ENCODE data around the gene SCGB2B2.
"Not testable (repeated sequence)": the region's sequence is repeated elsewhere in the genome, so short reads cannot be mapped to it uniquely, and the experiment has no call there.

The SCGB2B2 gene

DNA sequence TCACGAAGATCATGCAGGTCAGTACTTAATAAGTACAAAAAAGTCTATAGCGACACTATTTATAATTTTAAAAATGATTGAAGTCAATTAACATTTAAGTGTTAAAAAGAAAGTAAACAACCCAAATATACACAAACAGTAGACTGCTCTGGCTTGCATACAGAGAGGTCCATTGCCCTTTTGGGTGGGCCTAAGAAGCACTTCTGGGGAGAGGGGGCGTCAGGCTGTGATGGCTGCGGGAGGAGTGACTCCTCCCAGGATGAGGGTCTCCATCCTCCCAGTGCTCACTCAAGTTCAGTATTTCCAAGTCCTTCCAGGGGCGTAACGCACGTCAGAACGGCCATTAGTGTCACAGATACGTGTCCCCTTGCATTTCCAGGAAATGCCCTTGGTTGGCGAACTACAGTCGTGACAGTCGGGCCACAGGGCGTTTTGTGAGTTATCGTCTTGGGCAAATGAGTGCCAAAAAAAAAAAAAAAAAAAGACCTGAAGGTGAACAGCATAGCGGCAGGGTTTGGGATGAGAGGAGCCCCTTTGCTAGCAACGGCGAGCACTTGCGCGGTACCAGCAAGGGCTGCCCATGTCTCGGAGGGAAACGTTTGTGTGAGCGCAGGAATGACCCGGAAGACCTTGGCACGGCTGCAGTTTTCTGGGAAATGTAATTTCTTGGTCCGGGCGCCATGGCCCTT lies at the start of gene SCGB2B2:
Gene SCGB2B2, minus strand, starts transcription at position 463 of the 689 bp plus-strand sequence. CDS start 82,596 bp downstream, outside the sequence.
- FAIRE-seq (no peak), DNase-seq (ENCODE audit: insufficient read length, low spot score) (no peak)
- no peak for TF ChIP-seq POLR2A (IDR thresholded peaks at IDR 0.05; ENCODE audit: low read depth, low read length)

- FAIRE-seq (no peak), DNase-seq (ENCODE audit: insufficient read length, low spot score) (no peak)
- no peak for TF ChIP-seq POLR2A (IDR thresholded peaks at IDR 0.05; ENCODE audit: low read depth, low read length)
These were observed 48.4 kb upstream of the SCGB2B2 start for GRCh38 chr19:34725400-34725799.

DNA sequence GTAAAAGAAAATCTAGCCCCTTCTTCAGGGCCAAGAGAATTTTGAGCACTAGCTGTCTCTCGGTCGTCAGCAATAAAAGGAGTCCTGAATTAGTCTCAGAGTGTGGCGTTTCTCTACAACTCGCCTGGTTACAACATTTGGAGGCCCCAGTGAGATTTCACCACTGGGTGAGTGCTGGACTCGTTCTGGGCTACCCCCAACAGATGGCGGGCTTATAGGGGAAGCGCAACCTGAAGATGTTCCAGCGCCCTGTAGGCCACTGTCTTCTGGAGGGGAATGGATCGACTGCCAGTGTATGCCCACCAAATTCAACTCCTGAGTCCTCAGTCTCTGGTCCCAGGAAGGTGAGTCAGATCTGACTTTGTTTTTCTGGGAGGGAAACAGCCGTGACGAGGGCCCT lies 45.4 kb upstream of the SCGB2B2 start:
- no peak for TF ChIP-seq POLR2A (IDR thresholded peaks at IDR 0.05; ENCODE audit: low read depth, low read length)
- FAIRE-seq (no peak), DNase-seq (ENCODE audit: insufficient read length, low spot score) (no peak)

DNA sequence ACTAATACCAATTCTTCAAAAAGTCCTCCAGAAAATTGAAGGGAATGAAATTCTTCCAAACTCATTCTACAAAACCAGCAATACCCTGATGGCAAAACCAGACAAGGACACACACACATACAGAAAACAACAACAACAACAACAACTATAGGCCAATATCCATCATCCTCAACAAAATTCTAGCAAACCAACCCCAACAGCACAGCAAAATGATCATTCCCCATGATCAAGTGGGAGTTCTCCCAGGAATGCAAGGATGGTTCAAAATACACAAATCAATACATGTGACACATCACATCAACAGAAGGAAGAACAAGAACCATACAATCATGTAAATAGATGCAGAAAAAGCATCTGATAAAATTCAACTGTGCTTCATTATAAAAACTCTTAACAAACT lies 38.4 kb upstream of the SCGB2B2 start:
- no peak for TF ChIP-seq POLR2A (IDR thresholded peaks at IDR 0.05; ENCODE audit: low read depth, low read length)
- no peak for FAIRE-seq

DNA sequence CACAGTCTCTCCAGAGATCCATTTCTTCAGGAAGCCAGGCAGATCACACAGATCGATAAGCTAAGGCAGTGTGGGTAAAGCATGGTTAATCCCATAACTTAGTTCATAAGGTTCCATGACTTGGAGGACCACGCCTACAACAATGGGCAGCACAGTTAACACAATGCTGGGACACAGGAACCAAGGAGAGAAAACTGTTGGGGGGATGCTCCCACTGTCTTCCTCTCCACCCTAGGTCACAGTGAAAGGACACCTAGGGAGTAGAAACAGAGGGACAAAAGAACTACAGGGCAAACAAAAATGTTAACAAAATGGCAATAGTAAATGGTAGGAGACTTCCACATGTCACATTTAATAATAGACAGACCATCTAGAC lies 36.3 kb upstream of the SCGB2B2 start:
- no peak for DNase-seq (ENCODE audit: insufficient read length, low spot score)
- TF ChIP-seq POLR2A (IDR thresholded peaks at IDR 0.05; ENCODE audit: low read depth, low read length) = no peak
- no peak for FAIRE-seq

More for the DNA sequence above, 38.4 kb upstream of the SCGB2B2 start:
- no peak for DNase-seq (ENCODE audit: insufficient read length, low spot score)

DNA sequence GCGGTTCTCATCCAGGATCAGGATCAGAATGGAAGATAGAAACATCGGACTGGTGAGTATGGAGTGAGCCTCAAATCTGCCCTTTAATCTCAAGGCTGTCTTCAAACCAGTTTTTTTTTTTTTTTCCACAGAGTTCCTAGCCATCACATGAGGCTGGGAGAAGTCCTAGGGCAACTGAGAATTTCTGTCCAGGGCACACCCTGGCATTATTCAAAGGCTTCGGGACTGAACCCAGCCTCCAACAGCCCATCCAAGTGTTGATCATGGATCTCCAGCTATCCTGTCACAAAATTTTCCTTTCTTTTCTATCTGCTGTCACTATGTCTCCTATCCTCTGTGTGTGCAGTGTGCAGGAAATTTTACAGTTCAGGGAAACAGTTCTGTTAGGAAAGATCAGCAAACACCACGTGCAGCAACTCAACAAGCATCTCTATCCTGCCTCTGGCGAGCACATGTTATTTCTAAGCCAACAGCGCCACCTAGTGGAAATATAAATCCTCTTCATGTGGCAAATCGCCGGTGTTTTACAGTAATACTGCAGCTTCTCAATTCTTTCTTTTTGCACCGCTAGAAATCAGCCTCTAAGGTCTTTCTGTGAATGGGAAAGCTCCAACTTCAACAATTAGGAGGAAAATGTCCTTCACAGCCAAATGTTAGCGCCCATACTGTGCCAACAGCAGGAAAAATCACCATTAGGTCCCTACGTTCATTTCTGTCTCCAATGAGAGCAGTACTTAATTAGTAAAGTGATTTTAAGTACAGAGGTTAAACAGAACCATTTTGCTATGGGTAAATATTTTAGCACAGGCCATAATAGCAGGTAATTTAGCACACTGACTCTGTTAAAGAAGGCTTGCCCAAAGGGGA lies 35.7 kb upstream of the SCGB2B2 start:
- FAIRE-seq (peak; percentile 97), DNase-seq (ENCODE audit: insufficient read length, low spot score) (peak; percentile 64)
- TF ChIP-seq POLR2A (IDR thresholded peaks at IDR 0.05; ENCODE audit: low read depth, low read length) = no peak

DNA sequence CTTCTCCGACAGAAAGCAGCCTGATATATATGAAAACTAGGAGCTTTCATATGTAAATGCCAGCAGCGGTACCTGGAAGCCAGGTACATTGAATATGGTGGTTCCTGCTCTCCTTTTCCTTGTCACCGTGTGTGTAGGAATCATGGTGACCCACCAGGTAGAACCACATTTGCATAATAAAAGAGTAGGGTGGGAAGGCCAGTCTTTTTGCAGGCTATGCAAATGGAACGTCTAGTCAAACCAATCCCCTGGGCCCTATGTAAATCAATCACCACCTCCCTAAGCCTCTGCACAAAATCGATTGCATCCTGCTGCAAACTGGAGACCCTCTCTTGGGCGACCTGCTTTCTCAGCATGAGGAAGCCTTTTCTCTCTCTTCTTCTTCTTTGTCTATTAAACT lies 34.9 kb upstream of the SCGB2B2 start:
- no peak for TF ChIP-seq POLR2A (IDR thresholded peaks at IDR 0.05; ENCODE audit: low read depth, low read length)
- DNase-seq (ENCODE audit: insufficient read length, low spot score) (no peak), FAIRE-seq (no peak)

GRCh38 chr19:34707661-34708060 lies 30.7 kb upstream of the SCGB2B2 start:
- FAIRE-seq (no peak), DNase-seq (ENCODE audit: insufficient read length, low spot score) (no peak)
- no peak for TF ChIP-seq POLR2A (IDR thresholded peaks at IDR 0.05; ENCODE audit: low read depth, low read length)

DNA sequence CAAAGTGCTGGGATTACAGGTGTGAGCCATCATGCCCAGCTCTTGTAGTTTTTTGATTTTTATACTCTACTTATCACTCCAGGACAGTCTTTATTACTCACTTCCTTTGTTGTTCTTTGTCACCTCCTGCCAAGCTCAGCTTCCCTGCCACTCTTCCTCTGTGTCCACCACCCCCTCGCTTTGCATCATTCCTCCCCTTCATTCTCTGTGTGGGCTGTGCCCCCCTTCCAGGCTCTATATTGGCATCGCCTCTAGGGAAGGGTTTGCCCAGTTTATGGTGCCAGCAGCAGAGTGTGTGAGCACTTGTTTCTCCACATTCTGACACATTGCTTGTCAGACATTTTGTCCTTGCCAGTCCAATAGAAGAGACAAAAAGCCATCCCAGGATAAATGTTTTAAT lies 15.6 kb upstream of the SCGB2B2 start:
- DNase-seq (ENCODE audit: insufficient read length, low spot score) (no peak), FAIRE-seq (no peak)
- TF ChIP-seq POLR2A (IDR thresholded peaks at IDR 0.05; ENCODE audit: low read depth, low read length) = no peak

- TF ChIP-seq POLR2A (IDR thresholded peaks at IDR 0.05; ENCODE audit: low read depth, low read length) = no peak
- DNase-seq (ENCODE audit: insufficient read length, low spot score) (no peak), FAIRE-seq (no peak)
These were observed 13.4 kb upstream of the SCGB2B2 start for GRCh38 chr19:34690372-34690771.

DNA sequence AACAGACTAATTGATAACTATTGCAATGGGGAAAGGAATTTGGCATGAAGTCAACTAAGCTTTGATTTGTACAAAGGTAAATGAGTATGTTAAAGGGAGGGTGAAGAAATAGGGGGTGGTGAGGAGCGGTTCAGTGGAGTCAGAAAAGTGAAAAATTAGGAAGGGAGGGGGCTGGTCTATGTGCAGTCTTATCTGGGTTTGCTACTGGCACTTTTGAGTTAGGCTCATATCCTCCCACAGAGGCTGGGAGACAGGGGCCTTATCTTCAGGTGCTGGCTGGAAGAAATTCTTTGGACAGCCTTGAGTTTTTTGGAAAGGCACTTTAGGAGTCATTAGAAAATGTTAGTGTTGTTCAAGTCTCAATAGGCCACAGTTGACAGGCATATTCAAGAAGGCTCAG lies 11.6 kb upstream of the SCGB2B2 start:
- FAIRE-seq (no peak), DNase-seq (ENCODE audit: insufficient read length, low spot score) (no peak)
- TF ChIP-seq POLR2A (IDR thresholded peaks at IDR 0.05; ENCODE audit: low read depth, low read length) = no peak

DNA sequence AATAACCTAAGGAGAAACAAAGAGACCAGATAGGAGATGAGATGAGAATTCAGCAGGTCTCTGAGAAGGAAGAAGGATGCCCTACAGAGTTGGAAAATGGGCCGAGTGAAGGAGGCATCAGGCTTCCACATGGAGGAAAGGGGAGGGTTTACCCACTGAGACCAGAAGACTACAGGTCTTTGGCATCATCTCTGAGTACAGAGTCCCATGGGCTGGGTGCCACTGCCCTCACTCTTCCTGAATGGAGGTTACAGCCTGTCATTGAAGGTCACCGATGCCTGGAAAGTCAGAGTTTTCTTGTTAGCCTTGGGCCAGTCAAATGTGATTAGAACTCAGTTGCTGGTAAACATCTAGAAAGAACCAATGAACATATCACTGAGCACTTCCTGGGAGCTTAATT lies 10.4 kb upstream of the SCGB2B2 start:
- FAIRE-seq = no peak

GRCh38 chr19:34686455-34686854 lies 9.5 kb upstream of the SCGB2B2 start:
- DNase-seq (ENCODE audit: insufficient read length, low spot score) (no peak), FAIRE-seq (no peak)
- no peak for TF ChIP-seq POLR2A (IDR thresholded peaks at IDR 0.05; ENCODE audit: low read depth, low read length)

More for the DNA sequence above, 10.4 kb upstream of the SCGB2B2 start:
- DNase-seq (ENCODE audit: insufficient read length, low spot score) = no peak
- TF ChIP-seq POLR2A (IDR thresholded peaks at IDR 0.05; ENCODE audit: low read depth, low read length) = no peak

GRCh38 chr19:34685266-34685665 lies 8.3 kb upstream of the SCGB2B2 start:
- not testable (repeated sequence) for FAIRE-seq; DNase-seq (ENCODE audit: insufficient read length, low spot score)

DNA sequence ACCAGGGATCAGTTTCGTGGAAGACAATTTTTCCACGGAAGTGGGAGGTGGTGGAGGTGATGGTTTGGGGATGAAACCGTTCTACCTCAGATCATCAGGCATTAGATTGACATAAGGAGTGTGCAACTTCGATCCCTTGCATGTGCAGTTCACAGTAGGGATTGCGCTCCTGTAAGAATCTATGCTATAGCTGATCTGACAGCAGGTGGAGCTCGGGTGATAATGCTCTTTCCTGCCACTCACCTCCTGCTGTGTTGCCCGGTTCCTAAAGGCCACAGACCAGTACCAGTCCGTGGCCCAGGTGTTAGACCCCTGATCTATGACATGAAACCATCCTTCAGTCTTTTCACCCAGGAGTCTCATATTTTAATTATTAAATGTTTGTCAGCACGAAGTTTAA lies 4.5 kb upstream of the SCGB2B2 start:
- no peak for TF ChIP-seq POLR2A (IDR thresholded peaks at IDR 0.05; ENCODE audit: low read depth, low read length)
- DNase-seq (ENCODE audit: insufficient read length, low spot score) = no peak
- no peak for FAIRE-seq

All from H54 (cell line).